ENCODE measurements around the gene SELPLG.

- TF ChIP-seq POLR2A (IDR thresholded peaks at IDR 0.05), result no peak
- TF ChIP-seq, protein P1, sequence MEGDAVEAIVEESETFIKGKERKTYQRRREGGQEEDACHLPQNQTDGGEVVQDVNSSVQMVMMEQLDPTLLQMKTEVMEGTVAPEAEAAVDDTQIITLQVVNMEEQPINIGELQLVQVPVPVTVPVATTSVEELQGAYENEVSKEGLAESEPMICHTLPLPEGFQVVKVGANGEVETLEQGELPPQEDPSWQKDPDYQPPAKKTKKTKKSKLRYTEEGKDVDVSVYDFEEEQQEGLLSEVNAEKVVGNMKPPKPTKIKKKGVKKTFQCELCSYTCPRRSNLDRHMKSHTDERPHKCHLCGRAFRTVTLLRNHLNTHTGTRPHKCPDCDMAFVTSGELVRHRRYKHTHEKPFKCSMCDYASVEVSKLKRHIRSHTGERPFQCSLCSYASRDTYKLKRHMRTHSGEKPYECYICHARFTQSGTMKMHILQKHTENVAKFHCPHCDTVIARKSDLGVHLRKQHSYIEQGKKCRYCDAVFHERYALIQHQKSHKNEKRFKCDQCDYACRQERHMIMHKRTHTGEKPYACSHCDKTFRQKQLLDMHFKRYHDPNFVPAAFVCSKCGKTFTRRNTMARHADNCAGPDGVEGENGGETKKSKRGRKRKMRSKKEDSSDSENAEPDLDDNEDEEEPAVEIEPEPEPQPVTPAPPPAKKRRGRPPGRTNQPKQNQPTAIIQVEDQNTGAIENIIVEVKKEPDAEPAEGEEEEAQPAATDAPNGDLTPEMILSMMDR (IDR thresholded peaks at IDR 0.05), result no peak
Measured at GRCh38 chr12:108609537-108610335, 24.0 kb downstream of the SELPLG start.

All from ovary (tissue), 3 donors.